Retinal pigment epithelial cell (primary cell): ENCODE results near the gene TMEM94.

Experiments
- DNase-seq: peaks from one replicate; pipeline ENCODE4 v3.0.0-alpha.2; 2010; ENCODE audit warnings: low read depth
- H3K4me3 ChIP-seq: 2 replicates; pipeline ENCODE4 v1.5.1; 2011; ENCODE audit warnings: mild to moderate bottlenecking, low read length, control low read depth, moderate library complexity
- TF ChIP-seq, protein P1 (sequence below): conservative IDR thresholded peaks from 2 replicates; pipeline ENCODE4 v1.5.1; 2011; ENCODE audit warnings: low read depth, low read length, control low read depth, inconsistent platforms

Gene TMEM94

GRCh38 chr17:75499313-75500022, 43.0 kb downstream of the TMEM94 start:
- no peak for DNase-seq
- H3K4me3 ChIP-seq, result no peak overlapping the region
- TF ChIP-seq, protein P1, sequence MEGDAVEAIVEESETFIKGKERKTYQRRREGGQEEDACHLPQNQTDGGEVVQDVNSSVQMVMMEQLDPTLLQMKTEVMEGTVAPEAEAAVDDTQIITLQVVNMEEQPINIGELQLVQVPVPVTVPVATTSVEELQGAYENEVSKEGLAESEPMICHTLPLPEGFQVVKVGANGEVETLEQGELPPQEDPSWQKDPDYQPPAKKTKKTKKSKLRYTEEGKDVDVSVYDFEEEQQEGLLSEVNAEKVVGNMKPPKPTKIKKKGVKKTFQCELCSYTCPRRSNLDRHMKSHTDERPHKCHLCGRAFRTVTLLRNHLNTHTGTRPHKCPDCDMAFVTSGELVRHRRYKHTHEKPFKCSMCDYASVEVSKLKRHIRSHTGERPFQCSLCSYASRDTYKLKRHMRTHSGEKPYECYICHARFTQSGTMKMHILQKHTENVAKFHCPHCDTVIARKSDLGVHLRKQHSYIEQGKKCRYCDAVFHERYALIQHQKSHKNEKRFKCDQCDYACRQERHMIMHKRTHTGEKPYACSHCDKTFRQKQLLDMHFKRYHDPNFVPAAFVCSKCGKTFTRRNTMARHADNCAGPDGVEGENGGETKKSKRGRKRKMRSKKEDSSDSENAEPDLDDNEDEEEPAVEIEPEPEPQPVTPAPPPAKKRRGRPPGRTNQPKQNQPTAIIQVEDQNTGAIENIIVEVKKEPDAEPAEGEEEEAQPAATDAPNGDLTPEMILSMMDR, result no peak

- H3K4me3 ChIP-seq, result no peak overlapping the region
- TF ChIP-seq, protein P1, result no peak
- DNase-seq, result no peak
Measured at GRCh38 chr17:75500419-75501216, 44.2 kb downstream of the TMEM94 start.

DNA sequence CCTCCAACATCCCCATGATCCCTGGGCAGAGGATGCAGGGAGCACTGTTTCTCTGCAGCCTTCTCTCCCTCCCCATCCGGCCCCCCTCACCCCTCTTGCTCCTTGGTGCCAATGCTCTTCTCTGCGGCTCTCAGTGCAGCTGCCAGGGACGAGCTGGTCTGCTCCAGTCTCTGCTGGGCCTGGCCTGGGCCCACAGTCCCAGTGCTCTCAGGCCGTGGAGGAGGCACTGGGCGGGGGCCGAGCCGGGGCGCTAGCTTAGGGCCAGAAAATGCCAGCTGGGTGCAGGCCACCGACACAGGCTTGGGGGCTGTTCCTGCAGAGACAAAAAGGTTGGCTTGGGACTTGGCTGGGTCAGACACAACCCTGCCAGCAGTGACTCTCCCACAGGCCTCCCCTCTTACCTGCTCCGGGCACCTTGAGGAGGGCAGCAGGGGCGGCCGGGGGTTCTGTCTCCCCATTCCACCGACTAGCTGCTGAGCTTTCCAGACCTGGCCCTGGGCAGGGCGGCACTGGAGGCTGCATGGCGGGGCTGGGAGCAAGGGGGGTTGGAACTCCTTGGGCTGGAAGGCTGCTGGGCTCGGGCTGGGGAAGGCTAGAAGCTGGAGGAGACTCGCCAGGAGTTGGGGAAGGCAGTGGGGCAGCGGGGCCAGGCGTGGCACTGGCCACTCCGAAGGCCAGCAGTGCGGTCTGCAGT, 45.1 kb downstream of the TMEM94 start:
- DNase-seq, result no peak
- H3K4me3 ChIP-seq, result no peak overlapping the region
- TF ChIP-seq, protein P1, result no peak

- DNase-seq, result no peak
- TF ChIP-seq, protein P1, result no peak
- no peak overlapping the region for H3K4me3 ChIP-seq
Measured at GRCh38 chr17:75502072-75502720, 45.8 kb downstream of the TMEM94 start.

- H3K4me3 ChIP-seq, result no peak overlapping the region
- no peak for DNase-seq
- TF ChIP-seq, protein P1, result no peak
Measured at GRCh38 chr17:75502721-75503329, 46.4 kb downstream of the TMEM94 start.

DNA sequence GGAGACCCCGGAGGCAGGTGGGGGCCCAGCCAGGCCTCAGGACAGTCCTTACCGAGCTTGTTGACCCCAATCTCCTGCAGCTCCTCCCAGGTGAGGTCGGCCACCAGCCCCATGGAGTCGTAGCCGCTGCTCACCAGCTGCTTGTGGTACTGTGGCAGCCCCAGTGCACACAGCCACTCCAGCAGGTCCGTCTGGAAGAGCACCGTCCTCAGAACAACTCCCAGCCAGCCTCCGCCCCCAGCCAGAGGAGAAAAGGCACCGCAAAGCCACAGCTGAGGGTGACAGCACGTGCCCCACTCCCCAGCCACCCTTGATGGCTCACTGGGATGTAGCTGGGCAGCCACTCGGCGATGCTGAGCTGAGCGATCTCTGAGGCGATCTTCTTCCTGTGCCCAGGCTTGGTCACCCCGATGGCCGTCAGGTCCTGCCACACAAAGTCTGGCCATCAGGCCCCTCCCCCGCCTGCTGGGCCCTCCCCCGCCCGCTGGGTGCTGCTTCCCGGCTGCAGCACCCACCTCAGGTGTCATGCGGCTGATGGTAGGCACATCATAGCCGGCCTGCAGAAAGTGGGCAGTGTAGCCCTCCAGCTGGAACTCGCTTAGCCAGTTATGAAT, 47.0 kb downstream of the TMEM94 start:
- no peak overlapping the region for H3K4me3 ChIP-seq
- no peak for DNase-seq
- TF ChIP-seq, protein P1, result no peak
